GM19372 (cell line): ENCODE results near the gene TRIO.

Source experiments
- ATAC-seq: cut with Tn5 transposase; IDR thresholded peaks from one replicate; pipeline ENCODE4 v1.9.1; 2021; ENCODE audit warnings: mild to moderate bottlenecking, low read depth, moderate library complexity; ENCODE audit not compliant: unreplicated experiment

TRIO gene

GRCh38 chr5:14164164-14165163, 21.3 kb downstream of the TRIO start:
- ATAC-seq: no peak

DNA sequence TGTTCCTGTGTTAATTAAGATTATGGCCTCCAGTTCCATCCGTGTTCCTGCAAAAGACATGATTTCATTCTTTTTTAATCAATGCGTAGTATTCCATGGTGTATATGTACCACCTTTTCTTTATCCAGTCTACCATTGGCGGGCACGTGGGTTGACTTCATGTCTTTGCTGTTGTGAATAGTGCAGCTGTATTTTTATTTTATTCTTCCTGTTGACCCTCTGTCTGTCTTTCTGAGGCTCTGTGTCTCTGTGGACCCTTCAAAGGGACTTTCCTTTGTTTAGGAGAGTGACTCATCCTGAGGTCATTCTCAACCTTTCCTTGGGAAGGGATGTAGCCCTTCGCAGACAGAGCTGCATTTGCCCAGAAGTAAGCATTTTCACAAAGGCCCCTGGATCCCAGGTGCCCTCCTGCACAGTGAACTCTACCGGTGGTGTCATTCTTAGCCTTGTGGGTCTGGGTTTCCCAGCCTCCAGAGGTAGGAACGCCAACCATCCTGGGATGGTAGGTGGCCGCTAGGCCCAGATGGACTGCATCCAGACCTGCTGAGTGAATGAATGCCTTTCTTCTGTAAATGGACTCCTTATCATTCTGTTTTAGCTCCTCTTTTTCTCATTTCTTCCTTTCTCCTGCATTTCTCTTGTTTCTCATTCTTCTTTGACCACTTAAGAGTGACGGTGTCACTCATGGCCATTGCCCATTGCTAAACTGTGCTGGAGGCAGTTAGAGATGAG, 22.4 kb downstream of the TRIO start:
- no peak for ATAC-seq

- no peak for ATAC-seq
Observed at GRCh38 chr5:14166437-14166836, 23.3 kb downstream of the TRIO start.

- ATAC-seq: no peak
Observed at GRCh38 chr5:14167211-14167845, 24.2 kb downstream of the TRIO start.

GRCh38 chr5:14168144-14168792, 25.1 kb downstream of the TRIO start:
- ATAC-seq: no peak

DNA sequence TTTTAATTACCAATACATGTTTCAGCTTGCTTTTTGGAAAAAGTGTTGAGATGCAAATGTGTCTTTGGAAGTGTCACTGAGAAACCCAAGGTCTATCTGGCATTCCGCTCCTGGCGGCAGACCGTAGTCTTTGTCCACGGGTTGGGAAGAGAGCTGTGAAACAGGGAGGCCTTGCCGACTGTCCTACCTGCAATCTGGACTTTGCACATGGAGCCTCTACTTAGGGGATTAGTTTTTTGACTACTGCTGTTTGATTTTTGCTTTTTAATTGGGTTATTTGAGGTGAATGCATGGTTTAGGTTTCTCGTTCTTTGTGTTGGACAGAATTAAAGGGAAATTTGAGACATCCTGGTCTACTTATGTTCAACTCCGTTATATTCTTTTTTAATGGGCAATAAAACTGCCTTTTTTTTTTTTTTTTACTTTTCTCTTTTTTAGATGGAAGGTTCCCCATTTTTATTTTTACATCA, 25.7 kb downstream of the TRIO start:
- ATAC-seq: no peak

DNA sequence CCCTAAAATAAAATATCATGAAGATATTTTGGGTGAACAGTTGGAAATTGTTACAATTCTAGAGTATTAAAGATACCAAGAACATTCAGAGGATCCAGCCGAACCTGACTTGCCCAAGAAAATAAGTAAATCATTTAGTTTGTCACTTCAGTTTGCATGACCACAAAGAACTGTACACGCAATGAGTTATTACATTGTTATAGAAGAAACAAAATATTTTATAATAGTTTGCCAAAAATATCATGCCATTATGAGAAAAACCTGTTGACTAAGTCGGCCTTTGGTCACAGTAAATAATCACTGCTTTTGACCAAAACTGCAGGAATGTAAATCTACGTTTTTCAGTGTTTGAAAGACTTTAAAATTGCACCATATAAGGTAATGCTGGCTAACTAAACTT, 27.9 kb downstream of the TRIO start:
- ATAC-seq: no peak

- no peak for ATAC-seq
Observed at GRCh38 chr5:14171621-14172020, 28.5 kb downstream of the TRIO start.

- peak; percentile 38 for ATAC-seq
Observed at GRCh38 chr5:14172149-14172795, 29.1 kb downstream of the TRIO start.

GRCh38 chr5:14173377-14174229, 30.5 kb downstream of the TRIO start:
- no peak for ATAC-seq

GRCh38 chr5:14174230-14174636, 31.1 kb downstream of the TRIO start:
- no peak for ATAC-seq

GRCh38 chr5:14175381-14175780, 32.2 kb downstream of the TRIO start:
- no peak for ATAC-seq

GRCh38 chr5:14176888-14177287, 33.7 kb downstream of the TRIO start:
- no peak for ATAC-seq

GRCh38 chr5:14177634-14178033, 34.5 kb downstream of the TRIO start:
- no peak for ATAC-seq

DNA sequence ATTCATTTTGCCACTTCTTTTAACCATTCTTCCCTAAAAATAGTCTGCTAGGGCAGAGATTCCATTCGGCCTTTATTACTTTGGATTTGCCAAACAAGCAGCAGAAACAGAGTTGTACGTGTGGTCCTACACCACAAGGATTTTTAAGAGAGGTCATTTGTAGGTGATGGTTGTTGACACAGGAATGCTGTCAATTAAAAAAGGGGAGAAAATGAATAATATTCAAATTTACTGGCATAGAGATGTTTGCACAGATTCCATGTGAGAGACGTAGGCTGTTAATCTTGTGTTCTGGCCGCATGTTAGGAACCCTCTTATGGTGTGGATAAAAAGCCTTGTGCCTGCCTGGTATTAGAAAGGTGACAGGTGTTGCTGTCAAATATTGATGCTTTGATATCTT, 34.9 kb downstream of the TRIO start:
- no peak for ATAC-seq

DNA sequence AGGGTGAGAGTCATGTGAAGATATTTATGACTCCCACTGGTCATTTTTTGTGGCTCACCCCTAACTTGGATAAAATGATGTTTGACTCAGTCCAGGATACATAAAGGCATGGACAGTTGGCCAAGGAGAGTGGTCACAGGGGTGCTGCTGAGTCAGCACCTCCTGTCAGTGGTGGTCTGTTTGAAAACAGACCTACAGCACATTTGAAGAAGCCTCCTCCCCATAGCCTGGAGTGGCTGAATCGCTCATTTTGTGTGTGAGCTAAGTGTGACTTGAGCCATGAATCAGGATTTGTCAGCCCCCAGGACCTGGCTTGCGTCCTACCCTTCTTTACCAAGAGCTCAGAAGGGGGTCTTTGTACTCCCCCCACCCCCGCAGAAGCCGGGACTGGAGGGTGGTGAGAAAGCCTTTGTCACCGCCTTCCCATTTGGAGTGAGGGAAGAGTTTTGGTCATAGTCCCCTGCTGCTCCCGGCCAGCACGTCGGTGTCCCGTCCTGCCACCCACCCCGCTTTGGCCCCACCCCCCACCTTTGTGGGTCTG, 35.6 kb downstream of the TRIO start:
- no peak for ATAC-seq

DNA sequence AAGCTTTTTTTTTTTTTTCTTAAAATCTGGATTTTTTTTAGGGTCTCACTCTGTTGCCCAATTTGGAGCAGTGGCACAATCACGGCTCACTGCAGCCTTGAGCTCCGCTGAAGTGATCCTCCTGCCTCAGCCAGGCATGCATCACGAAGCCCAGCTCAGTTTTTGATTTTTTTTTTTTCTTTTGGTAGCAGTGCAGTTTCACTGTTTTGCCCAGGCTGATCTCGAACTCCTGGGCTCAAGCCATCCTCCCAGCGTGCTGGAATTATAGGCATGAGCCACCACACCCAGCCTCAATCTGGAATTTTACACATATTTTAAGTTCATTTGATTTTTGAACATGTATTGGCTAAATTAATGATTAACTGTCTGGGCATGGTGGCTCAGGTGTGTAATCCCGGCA, 36.3 kb downstream of the TRIO start:
- ATAC-seq: no peak

DNA sequence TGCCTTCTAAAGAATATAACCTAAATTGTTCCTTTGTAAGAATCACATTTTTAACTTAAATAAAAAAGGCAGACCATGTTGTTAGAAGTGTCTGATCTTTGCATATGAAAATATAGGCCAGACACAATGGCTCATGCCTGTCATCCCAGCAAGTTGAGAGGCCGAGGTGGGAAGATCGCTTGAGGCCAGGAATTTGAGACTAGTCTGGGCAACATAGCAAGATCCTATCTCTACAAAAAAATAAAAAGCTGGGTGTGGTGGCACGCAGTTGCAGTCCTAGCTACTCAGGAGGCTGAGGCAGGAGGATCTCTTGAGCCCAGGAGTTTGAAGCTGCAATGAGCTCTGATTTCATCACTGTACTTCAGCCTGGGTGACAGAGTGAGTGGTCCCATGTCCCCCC, 37.3 kb downstream of the TRIO start:
- ATAC-seq: no peak
